Hypothalamus (tissue), 51 donors: ENCODE results near the gene NPFFR2.
A peak's percentile ranks its signal among the peaks of the same experiment; 100 is the strongest.
"Not testable (repeated sequence)": the region's sequence is repeated elsewhere in the genome, so short reads cannot be mapped to it uniquely, and the experiment has no call there.

Experiments
- DNase-seq, 51 donors: peaks; one replicate each; lab custom pipeline; 2025; lab: John Stamatoyannopoulos, UW

Gene NPFFR2

DNA sequence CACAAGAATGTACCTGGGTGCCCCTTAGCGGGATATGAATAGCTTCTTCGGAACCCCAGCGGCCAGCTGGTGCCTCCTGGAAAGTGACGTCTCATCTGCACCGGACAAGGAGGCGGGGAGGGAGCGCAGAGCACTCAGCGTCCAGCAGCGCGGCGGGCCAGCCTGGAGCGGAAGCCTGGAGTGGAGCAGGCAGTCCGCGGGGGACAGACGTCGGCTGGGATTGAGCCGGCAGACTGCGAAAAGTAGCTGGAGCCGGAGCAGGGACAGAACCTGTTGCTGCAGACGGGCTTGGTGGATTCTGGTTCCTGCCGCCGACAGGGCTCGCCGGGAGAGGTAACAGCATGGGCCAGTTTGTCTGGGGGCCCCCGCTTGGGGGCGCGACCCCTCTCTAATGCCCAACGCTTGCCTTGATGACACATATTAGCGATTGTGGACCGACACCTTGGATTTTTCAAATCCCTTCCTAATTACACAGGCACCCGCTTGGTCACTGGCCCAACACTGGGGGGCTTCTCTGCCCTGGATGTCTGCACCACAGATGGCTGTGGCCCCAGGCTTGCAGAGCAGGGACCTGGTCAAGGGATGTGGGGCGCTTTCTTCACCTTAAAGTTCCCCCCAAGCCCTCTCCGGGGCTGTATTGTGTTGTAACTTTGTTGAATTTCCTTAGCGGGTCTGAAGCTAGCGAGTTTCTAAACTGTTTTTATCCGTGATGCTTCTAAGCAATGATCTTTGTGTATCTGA, at the start of gene NPFFR2:
Gene NPFFR2, plus strand, starts transcription at position 133 of the 741 bp plus-strand sequence. CDS start 96,592 bp downstream, outside the sequence.
- DNase-seq: peak in 16 of 51 donors; percentile 0 to 7 (median 3)

DNA sequence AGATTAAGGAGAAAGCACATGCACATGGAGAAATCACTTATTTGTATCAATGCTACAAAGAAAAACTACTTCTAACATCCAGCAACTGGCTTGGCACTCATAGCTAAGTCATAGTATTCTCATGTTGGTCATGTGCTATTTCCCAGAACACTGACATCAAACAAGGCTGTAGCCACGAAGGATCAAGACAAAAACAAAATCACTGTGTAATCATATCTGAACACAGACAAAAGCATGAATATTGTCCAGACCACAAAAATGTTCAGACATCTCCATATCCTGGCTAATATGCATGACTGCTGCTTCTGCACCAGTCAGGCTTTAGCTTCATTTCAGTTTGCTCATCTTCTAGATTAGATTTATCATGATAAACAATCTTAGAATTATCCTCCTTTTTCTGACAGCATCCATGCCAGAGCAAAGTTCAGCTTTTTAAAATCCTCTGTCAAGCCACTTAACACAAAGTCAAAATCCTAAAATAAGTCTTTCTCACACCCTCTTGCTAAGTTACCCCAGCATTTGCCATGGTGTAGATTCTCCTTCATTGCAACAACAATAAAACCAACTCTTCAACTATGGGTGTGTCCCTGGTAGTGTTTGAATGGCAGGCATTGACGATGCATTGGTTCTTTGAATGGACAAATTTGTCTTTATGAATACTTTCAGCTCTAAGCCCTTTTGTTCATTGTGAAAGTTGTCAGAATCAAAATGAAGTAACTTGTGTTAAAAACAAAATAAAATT, 39.1 kb upstream of the NPFFR2 start:
- DNase-seq: no peak

DNA sequence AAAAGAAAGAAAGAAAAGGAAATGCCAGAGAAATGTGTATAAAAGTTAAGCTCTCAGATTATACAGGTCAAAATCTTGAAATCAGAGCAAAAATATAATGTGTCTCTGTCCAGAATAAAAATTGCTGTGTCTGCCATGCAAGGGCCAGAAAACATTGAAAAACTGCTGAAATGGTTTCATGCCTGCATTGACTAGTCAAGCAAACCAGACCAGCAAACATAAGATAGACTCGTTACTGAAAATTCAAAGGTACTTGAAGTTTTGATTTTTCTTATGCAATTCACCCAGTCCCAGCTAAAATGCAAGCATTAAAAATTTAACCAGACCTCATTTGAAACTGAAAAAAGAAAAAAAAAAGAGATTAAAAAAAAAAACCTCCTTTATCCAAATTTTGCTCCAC, 37.2 kb upstream of the NPFFR2 start:
- DNase-seq: no peak

DNA sequence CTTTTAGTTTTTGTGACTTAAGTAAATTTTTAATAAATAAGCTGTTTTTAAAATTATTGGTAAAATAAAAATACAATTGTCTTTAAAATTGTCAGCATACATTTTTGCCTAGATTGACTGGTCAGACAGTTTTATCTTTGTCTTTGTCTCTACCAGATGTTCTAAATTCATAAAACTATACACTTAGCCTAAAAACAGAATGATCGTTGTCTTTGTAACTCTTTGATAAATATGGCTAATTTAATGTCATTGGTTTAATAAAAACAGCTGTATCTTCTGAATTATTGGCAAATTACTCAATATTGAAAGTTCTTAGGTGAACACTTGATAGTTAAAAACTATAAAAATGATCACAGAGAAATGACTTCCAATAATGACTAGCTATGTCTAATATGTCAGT, 36.5 kb upstream of the NPFFR2 start:
- no peak for DNase-seq

DNA sequence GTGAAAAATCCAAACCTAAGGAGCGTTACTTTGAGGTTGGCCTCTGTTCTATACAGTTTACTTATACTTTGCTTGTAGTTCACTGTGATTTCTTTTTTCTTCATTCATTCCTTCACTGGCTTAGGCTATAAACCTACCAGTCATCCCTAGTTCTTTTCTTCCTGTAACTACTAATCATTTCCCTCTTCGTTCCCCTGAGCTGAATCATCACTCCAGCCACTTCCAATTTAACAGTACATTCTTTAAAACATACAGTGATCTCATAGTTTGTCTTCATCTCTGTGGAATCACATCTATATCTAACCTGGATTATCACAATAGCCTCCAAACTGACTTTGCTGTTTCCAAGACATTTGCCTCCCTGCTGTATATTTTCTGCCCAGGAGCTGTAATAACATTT, 25.2 kb upstream of the NPFFR2 start:
- no peak for DNase-seq

DNA sequence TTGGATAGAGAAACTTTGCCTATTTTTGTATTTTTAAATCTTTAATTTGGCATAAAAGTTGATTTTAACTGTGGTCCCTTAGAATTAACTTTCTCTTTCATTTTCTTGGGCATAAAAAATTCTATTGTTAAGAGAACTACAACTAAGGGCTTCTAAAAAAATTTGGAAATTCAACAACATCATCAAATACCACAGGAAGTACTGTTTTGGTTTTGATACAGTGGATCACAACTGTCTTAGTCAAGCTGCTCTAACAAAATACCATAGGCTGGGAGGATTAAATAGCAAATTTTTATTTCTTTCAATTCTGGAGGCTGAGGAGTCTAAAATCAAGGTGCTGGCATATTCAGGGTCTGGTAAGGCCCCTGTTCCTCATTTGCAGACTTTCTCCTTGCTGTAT, 19.9 kb upstream of the NPFFR2 start:
- no peak for DNase-seq

DNA sequence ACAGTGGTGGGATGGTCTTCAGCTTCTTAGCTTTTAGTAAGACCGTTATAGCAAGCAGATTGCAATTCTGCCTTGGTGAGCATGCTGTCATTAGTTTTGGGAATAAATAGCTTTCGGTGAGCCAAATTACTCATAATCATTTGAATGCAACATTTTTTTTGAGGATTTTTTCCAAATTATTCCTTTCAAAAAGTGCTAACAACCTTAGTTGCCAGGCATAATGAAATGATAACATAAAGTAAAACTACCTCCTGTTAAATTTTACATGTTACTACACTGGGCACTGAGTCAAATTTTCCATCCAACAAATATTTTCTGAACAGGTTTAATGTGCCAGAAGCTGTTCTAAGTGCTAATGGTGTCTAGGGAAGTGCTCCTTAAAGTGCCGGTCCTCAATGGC, 15.8 kb upstream of the NPFFR2 start:
- DNase-seq: no peak

DNA sequence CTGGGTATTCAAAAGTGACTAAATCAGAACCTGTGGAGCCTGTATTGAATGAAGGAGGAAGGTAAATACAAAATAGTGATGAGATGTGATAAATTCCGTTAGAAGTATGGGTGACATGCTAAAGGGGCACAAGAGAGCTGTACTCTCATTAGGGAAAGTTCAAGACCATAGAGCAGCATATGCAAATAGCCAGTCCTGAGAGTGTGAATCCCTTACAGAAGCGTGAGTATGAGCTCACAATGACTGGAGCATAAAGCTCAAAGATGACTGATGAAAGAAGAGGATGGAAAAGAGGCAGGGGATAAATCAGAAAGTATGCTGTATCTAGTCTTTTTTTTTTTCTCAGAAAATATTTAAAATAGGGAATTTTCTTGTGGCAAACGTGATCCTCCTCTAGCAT, 12.1 kb upstream of the NPFFR2 start:
- no peak for DNase-seq

DNA sequence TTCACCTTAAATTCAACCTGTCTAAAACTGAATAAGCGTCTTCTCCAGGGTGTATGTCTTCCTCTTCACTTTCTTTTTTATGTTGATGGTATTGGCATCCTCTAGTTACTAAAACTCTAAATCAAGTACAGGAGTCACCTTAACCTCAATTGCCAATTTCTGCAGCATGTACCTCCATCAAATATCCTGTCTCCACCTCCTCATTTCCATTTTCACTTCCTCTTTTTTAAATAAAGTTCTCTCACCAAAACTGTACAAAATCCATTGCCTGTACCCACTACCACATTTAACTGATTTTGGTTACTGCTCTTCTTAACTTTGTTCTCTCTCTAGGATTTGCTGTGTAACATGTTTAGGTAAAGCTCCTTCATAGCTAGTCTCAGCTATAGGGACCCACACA, 9.2 kb upstream of the NPFFR2 start:
- no peak for DNase-seq

DNA sequence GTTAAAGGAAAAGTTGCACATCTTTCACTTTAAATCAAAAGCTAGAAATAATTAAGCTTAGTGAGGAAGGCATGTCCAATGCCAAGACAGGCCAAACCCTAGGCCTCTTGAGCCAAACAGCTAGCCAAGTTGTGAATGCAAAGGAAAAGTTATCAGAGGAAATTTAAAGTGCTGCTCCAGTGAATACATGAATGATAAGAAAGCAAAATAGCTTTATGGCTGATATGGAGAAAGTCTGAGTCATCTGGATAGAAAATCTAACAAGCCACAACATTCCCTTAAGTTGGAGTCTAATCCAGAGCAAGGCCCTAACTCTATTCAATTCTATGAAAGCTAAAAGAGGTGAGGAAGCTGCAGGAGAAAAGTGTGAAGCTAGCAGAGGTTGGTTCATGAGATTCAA, 23.8 kb downstream of the NPFFR2 start:
- no peak for DNase-seq

DNA sequence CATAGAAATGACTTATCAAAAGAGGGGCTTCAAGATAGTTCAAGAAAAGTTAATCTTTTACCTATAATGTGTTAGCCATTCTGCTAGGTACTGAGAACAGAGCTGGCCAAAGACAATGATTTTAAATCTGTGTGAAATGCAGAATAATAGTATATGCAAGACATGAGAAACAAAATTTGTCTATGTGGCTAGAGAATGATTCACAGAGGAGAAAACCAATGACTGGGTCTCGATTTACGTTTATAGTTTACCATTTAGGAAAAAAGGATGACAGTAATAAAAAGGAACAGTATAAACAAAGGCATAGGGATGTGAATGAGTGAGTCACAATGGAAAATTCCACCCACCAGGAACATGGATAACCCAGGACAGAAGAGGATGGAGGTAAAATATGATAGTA, 31.9 kb downstream of the NPFFR2 start:
- no peak for DNase-seq

DNA sequence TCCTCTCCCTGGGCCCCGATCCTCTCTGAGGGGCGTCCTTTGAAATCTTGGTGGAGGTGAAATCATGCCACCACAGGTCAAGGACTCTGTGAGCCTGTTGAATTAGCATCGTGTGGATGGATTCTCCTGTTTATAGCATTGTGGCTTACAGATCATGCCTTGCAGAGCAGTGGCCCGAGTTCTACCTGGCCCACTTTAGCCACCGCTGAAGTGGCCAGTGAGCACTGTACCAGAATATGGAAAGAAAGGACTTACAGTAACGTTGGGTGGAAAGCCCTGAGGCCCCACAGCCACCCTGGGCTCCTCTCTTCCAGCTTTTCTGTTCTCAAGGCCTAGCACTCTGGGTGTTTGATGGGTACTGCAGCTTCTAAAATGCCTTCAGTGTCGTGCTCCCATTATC, 35.3 kb downstream of the NPFFR2 start:
- DNase-seq: no peak

DNA sequence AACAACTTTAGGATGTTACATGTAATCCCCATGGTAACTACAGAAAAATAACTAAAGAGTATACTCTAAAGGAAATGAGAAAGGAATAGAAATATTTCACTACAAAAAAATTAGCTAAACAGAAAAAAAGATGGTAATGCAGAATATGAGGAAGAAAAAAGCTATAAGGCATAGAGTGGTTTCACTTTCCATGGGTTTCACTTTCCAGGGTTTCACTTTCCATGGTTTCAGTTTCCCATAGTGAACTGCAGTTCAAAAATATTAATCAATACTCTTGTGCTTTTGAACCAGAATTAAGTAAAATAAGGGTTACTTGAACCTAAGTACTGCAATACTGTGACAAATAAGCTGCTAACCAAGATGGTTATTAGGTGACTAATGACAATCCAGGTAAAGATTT, 42.0 kb downstream of the NPFFR2 start:
- no peak for DNase-seq

DNA sequence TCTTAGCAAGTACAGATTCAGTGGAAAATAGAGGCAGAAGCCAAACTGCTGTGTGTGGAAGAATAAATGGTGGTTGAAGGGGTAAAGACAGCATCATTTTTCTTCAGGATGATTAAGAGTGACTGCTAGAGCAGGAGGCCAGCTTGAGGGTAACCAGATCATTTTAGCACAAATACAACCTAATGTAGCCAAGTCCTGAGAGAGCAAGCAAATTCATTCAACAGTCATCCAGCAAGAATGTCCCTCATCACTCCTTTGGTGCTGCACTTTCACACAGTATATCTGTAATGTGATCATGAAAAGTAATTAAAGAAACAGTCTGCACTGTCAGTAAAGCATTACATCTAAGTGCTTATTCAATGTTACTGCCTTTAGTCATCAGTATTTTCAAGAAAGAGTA, 44.8 kb downstream of the NPFFR2 start:
- no peak for DNase-seq

DNA sequence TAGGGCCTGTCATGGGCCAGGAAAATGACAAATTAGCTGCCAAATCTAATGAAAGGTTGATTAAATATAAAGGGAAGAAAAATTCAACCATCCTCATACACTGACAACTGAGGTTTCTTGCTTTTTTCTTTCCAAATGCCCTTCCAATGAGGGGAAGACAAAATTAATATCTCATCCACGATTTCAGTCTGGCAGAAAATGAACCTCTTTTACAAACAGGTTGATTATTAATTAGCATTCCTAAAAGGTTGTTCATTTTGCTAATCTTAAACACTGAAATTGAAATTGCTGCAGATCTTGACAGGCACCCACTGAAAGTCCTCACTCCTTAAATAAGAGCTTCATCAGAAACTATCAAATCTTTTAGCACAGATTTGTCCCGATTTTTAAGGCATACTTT, 45.5 kb downstream of the NPFFR2 start:
- no peak for DNase-seq

DNA sequence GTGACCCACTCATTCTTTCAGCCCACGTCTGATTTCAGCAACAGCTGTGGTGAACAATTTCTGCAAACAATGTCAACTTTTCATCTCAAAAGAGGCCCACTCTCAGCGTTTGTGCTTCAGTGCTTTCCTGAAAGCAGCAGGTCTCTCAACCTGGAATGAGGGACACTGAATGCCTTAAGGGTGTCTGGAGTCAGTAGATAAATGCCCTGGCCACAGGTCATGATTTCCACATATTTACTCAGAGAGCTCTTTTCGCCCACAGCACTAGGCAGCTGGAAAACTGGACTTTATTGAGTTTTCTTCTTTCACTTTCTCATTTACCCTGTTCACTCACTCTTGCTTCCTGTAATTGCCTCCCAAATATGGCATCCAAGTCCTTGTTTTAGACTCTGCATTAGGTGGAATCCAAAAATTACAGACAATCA, 52.8 kb downstream of the NPFFR2 start:
- no peak for DNase-seq

DNA sequence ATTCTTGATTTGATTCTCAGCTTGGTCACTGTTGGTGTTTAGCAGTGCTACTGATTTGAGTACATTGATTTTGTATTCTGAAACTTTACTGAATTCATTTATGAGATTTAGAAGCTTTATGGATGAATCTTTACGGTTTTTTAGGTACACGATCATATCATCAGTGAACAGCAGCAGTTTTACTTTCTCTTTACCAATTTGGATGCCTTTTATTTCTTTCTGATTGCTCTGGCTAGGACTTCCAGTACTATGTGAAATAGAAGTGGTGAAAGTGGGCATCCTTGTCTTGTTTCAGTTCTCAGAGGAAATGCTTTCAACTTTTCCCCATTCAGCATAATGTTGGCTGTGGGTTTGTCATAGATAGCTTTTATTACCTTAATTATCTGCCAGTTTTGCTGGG, 58.8 kb downstream of the NPFFR2 start:
- DNase-seq: not testable (repeated sequence)

DNA sequence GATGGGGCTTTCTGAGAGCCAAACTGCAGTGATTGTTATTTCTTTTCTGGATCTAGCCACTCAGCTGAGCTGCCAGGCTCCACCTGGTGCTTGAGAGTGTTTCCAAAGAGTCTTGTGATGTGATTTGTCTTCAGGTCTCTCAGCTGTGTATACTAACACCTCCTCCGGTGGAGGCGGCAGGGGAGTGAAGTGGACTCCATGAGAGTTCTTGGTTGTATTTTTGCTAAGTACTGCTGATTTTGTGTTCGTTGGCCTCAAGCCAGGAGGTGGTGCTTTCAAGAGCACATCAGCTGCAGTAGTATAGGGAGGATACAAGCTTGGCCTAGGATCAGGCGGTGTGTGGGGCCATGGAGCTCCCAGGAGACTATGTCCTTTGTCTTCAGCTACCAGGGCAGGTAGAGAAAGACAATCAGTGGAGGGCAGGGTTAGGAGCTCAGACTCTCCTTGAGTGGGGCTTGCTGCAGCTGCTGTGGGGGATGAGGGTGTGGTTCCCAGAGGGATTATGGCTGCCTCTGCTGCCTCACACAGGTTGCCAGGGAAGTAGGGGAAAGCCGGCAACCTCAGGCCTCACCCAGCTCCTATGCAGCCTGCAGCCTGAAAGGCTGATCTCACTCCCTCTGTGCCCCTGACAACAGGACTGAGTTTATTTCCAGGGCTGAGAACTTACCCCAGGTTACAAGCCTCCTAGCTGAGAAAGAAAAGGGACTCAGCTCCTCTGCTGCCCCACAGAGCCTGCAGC, 62.4 kb downstream of the NPFFR2 start:
- no peak for DNase-seq

DNA sequence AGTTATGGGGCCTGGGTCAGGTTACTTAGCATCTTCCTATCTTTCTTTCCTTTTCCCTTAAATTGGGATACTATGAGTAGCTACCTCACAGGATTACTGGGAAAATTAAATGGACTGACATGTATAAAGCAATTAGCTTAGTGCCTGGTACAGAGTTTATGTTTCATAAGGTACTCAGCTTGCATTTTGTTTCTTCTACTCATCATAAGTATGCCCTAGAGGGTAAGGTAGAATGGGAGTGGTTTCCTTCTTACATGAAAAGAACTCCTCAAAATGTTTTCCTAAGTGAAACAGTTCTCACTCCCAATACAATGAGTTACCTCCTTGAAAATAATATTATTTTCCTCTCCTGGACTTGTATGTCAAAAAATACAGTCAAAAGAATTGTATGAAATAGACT, 75.7 kb downstream of the NPFFR2 start:
- no peak for DNase-seq

DNA sequence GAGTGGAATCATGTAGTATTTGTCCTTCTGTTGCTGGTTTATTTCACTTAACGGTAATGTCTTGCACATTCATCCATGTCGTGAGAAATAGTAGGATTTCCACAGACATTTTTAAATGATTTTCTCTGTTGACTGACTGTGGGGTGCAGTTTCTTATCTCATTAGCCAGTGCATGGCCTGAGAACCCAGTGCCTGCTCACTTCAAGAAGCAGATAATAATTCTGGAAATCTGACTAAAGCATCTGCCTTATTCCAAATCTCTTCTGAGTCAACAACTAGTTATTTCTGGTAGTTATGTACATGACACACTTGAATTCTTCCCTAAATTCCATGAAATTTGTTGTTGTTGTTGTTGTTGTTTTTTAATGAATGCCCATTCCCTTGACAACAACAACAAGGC, 77.6 kb downstream of the NPFFR2 start:
- no peak for DNase-seq

DNA sequence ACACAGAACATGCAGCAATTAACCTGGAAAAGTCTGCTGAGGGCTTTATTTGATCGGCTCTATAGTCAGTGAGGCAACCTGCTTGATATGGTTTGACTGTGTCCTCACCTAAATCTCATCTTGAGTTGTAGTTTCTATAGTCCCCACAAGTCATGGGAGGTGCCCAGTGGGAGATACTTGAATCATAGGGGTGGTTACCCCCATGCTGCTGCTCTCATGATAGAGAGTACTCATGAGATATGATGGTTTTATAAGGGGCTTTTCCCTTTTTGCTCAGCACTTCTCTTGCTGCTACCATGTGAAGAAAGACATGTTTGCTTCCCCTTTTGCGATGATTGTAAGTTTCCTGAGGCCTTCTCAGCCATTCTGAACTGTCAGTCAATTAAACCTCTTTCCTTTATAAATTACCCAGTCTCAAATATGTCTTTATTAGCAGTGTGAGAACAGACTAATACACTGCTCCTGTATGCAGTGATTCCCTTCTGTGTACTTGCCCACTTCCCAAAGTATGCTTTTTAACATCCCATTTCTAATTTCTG, 78.2 kb downstream of the NPFFR2 start:
- DNase-seq: no peak
